Parathyroid adenoma (tissue), 2 donors: Measurements from ENCODE around the gene ST8SIA1.
A peak's percentile ranks its signal among the peaks of the same experiment; 100 is the strongest.

Experiments
- H2AFZ ChIP-seq: fragments of 300-600 bp; sonication (generic); one replicate; pipeline ENCODE4 v1.7.0; 2017; ENCODE audit warnings: antibody characterized with exemption, mild to moderate bottlenecking
- H3K27ac ChIP-seq: fragments of 300-600 bp; sonication (generic); one replicate; pipeline ENCODE4 v1.7.0; 2017
- H3K27me3 ChIP-seq: fragments of 300-600 bp; sonication (generic); one replicate; pipeline ENCODE4 v1.7.0; 2017; ENCODE audit warnings: low read length; ENCODE audit not compliant: control insufficient read depth, insufficient read depth
- H3K36me3 ChIP-seq: fragments of 300-600 bp; sonication (generic); one replicate; pipeline ENCODE4 v1.7.0; 2017; ENCODE audit warnings: low read length; ENCODE audit not compliant: control insufficient read depth, insufficient read depth
- H3K4me1 ChIP-seq: fragments of 300-600 bp; sonication (generic); one replicate; pipeline ENCODE4 v1.7.0; 2017; ENCODE audit warnings: control low read depth
- H3K4me2 ChIP-seq: fragments of 300-600 bp; sonication (generic); one replicate; pipeline ENCODE4 v1.7.0; 2017; ENCODE audit warnings: low read length
- H3K4me3 ChIP-seq: fragments of 300-600 bp; sonication (generic); one replicate; pipeline ENCODE4 v1.7.0; 2017; ENCODE audit warnings: low read depth, low read length
- H3K79me2 ChIP-seq: fragments of 300-600 bp; sonication (generic); one replicate; pipeline ENCODE4 v1.7.0; 2017; ENCODE audit warnings: control low read depth
- H3K9ac ChIP-seq: fragments of 300-600 bp; sonication (generic); one replicate; pipeline ENCODE4 v1.7.0; 2017; ENCODE audit warnings: mild to moderate bottlenecking
- H3K9me3 ChIP-seq: fragments of 300-600 bp; sonication (generic); one replicate; pipeline ENCODE4 v1.7.0; 2017; ENCODE audit warnings: low read length; ENCODE audit not compliant: control insufficient read depth
- TF ChIP-seq, protein P1 (sequence below): fragments of 300-600 bp; sonication (generic); IDR thresholded peaks from one replicate; pipeline ENCODE4 v1.7.0; 2017; ENCODE audit warnings: antibody characterized with exemption, mild to moderate bottlenecking
- donor health status: primary hyperparathyroidism.

Gene ST8SIA1

DNA sequence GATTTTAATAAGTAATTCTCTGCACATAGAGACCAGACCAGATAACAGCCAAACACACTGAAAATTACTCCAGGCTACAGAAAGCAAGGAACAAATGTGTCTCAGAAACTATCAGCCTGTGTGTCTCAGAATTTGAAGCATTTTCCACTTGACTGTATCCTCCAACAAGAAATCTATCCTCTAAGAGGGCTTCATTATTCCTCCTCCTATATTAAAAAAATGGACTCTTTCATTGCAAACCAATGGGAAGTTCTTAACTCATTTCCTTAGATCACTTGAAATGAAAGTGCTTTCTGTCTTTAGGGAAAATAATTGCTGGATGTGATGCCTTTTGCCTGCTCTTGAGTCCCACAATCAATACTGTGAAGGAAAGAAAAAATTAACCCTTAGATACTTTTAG is 2.3 kb downstream of the ST8SIA1 start:
- H3K27ac ChIP-seq, result peak overlapping the region; percentile 63
- H3K4me3 ChIP-seq, result no peak overlapping the region
- H3K4me1 ChIP-seq, result no peaks in the 10 kb centered on the region
- H3K36me3 ChIP-seq, result no peaks in the 10 kb centered on the region
- TF ChIP-seq, protein P1, sequence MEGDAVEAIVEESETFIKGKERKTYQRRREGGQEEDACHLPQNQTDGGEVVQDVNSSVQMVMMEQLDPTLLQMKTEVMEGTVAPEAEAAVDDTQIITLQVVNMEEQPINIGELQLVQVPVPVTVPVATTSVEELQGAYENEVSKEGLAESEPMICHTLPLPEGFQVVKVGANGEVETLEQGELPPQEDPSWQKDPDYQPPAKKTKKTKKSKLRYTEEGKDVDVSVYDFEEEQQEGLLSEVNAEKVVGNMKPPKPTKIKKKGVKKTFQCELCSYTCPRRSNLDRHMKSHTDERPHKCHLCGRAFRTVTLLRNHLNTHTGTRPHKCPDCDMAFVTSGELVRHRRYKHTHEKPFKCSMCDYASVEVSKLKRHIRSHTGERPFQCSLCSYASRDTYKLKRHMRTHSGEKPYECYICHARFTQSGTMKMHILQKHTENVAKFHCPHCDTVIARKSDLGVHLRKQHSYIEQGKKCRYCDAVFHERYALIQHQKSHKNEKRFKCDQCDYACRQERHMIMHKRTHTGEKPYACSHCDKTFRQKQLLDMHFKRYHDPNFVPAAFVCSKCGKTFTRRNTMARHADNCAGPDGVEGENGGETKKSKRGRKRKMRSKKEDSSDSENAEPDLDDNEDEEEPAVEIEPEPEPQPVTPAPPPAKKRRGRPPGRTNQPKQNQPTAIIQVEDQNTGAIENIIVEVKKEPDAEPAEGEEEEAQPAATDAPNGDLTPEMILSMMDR, result no peak
- no peaks in the 10 kb centered on the region for H3K27me3 ChIP-seq
- no peak overlapping the region for H3K4me2 ChIP-seq
- no peak overlapping the region for H2AFZ ChIP-seq
- no peaks in the 10 kb centered on the region for H3K79me2 ChIP-seq
- no peak overlapping the region for H3K9ac ChIP-seq
- H3K9me3 ChIP-seq, result no peaks in the 10 kb centered on the region

DNA sequence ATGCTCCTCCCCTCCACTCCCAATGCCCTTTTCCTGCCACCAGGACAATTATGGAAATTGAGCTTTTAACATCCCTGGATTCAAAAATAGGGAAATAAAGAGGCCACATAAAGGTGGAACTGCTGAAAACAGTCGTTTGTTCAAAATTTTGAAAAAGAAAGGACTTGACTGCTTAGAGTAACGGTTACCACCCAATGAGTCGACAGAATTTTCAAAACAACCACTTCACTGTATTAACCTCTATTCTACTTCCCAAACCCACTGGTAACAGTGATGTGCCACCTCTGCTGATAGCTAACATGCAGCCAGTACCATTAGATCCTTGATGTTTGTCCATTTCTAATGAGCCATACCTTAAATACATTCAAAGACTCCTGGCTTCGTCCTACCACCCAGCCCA is 4.9 kb downstream of the ST8SIA1 start:
- TF ChIP-seq, protein P1, result no peak
- Histone ChIP-seq H3K27me3 (no peaks in the 10 kb centered on the region), H3K9me3 (no peaks in the 10 kb centered on the region), H2AFZ (no peak overlapping the region), H3K4me3 (no peak overlapping the region), H3K79me2 (no peaks in the 10 kb centered on the region), H3K4me1 (no peaks in the 10 kb centered on the region), H3K4me2 (no peak overlapping the region), H3K9ac (no peak overlapping the region), H3K36me3 (no peaks in the 10 kb centered on the region), H3K27ac (no peak overlapping the region)

DNA sequence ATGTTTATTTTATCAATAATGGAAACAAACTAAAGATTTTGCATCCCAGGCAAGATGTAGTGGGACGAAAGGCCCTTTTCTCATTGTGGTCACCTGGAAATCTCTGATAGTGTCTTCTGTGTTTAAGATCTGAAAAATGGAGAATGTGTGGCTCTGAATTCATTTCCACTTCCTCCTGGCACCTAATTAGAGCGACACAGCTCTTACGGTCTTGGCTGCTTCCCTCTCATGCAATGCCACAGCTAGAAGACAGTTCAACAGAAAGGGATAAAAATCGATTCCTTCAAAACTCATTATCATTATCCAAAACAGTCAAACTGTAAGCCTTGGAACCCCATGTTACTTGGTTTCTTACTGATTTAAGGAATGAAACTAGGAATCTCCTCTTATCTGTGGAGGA is 9.3 kb downstream of the ST8SIA1 start:
- peaks cover 3% of the 10 kb centered on the region for H3K4me1 ChIP-seq
- H3K36me3 ChIP-seq, result no peaks in the 10 kb centered on the region
- H3K4me3 ChIP-seq, result no peak overlapping the region
- H3K79me2 ChIP-seq, result peaks cover 2% of the 10 kb centered on the region
- H3K27me3 ChIP-seq, result no peaks in the 10 kb centered on the region
- H3K27ac ChIP-seq, result no peak overlapping the region
- H3K9me3 ChIP-seq, result no peaks in the 10 kb centered on the region
- no peak overlapping the region for H2AFZ ChIP-seq
- TF ChIP-seq, protein P1, result no peak
- no peak overlapping the region for H3K4me2 ChIP-seq
- no peak overlapping the region for H3K9ac ChIP-seq

DNA sequence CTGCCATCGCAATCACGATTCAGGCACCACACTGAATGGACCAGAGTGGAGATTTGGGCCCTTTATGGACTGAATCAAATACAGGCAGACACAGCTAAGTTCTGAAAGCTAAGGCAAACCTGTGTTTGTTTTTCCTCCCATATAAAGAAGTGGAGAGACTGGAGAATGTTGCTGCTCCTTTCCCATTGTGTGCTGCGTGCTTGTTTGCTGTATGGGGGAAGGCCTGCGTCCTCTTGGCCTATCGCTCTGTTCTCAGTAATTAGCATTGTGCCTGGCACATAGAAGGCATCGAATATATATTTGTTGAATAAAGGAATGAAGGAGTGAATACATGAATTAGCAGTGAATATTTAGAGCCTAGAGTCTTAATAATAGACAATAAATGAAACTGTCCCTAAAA is 12.4 kb downstream of the ST8SIA1 start:
- no peaks in the 10 kb centered on the region for H3K9me3 ChIP-seq
- no peaks in the 10 kb centered on the region for H3K27me3 ChIP-seq
- TF ChIP-seq, protein P1, result no peak
- no peak overlapping the region for H3K4me2 ChIP-seq
- no peak overlapping the region for H3K27ac ChIP-seq
- H3K79me2 ChIP-seq, result peaks cover 5% of the 10 kb centered on the region
- H3K4me3 ChIP-seq, result no peak overlapping the region
- no peak overlapping the region for H2AFZ ChIP-seq
- no peaks in the 10 kb centered on the region for H3K36me3 ChIP-seq
- H3K9ac ChIP-seq, result no peak overlapping the region
- peaks cover 3% of the 10 kb centered on the region for H3K4me1 ChIP-seq

DNA sequence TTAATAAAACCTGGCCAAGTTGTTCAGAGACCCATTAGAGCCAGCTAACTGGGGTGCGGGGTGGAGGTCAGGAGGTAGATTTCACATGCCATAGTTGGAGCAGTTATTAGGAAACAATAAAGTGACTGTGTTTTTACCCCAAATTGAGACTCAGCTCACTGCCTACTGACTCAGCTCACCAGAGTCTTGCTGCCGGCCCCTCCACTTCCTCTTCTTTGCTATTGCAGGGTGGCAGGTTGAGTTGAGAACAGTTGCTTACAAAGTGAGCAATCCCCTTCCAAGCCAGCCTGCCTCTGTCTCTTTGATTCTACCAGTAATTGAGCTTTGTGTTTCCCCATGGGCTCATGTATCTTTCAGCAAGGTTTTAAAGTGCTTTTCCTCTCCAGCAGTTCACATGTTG is 12.9 kb downstream of the ST8SIA1 start:
- Histone ChIP-seq H3K4me1 (peaks cover 3% of the 10 kb centered on the region), H3K9ac (no peak overlapping the region), H3K79me2 (peaks cover 5% of the 10 kb centered on the region), H3K4me2 (no peak overlapping the region), H3K27me3 (no peaks in the 10 kb centered on the region), H3K9me3 (no peaks in the 10 kb centered on the region), H3K27ac (no peak overlapping the region), H3K4me3 (no peak overlapping the region), H3K36me3 (no peaks in the 10 kb centered on the region), H2AFZ (no peak overlapping the region)
- TF ChIP-seq, protein P1, result no peak
